B cell (primary cell): Measurements from ENCODE around the gene PARP16. TPM values are rescaled to one million over a fixed set of nuclear protein-coding genes. Genes with fewer than 3 reads are reported as not detected.

ENCODE experiments used
- ATAC-seq: fragments of 200-7000 bp; cut with Tn5 transposase; one replicate; pipeline ENCODE4 v1.10.0; 2021; ENCODE audit warnings: low read depth, mild to moderate bottlenecking, moderate number of reproducible peaks, moderate library complexity
- CTCF ChIA-PET: fragments of 350-600 bp; sonication (Branson Sonifier 250); formaldehyde crosslinking; loops from one replicate; lab custom pipeline; 2021; ENCODE audit warnings: antibody characterized with exemption, inconsistent platforms; lab: Charles Lee
- POLR2A ChIA-PET: fragments of 350-600 bp; sonication (Branson Sonifier 250); formaldehyde crosslinking; loops from one replicate; lab custom pipeline; 2021; ENCODE audit warnings: antibody characterized with exemption; lab: Charles Lee
- DNase-seq: peaks from one replicate; pipeline ENCODE4 v3.0.0; 2013
- H2AFZ ChIP-seq: 2 replicates; pipeline ENCODE4 v1.6.1; 2012; ENCODE audit warnings: mild to moderate bottlenecking, low read depth, low read length; ENCODE audit not compliant: insufficient read depth, poor library complexity, severe bottlenecking
- H3K27ac ChIP-seq, 2 donors: 1 replicate in 1 of 2; 2 replicates in 1 of 2; pipeline ENCODE4 v1.5.1; 2012 to 2013; ENCODE audit warnings: low read length in 2 of 2, mild to moderate bottlenecking in 2 of 2, moderate library complexity in 1 of 2
- H3K27me3 ChIP-seq, 4 experiments: fragments of 200-600 bp in 1 of 4; sonication (generic) in 1 of 4; replicated peaks in 1 of 4; 1 replicate in 2 of 4; 2 replicates in 2 of 4; pipeline versions ENCODE4 v1.6.1 to v1.7.0; 2013 to 2016; ENCODE audit warnings: low read length in 3 of 4, mild to moderate bottlenecking in 2 of 4, mixed read lengths in 1 of 4, moderate library complexity in 1 of 4; ENCODE audit not compliant: insufficient read depth in 4 of 4, control insufficient read depth in 3 of 4; ENCODE audit errors: control extremely low read depth in 1 of 4
- H3K36me3 ChIP-seq, 2 experiments: replicated peaks in 1 of 2; 1 replicate in 1 of 2; 2 replicates in 1 of 2; pipeline versions ENCODE4 v1.6.1 to v1.7.1; 2013; ENCODE audit warnings: low read length in 1 of 2; ENCODE audit not compliant: insufficient read depth in 2 of 2, control insufficient read depth in 1 of 2; ENCODE audit errors: control extremely low read depth in 1 of 2, extremely low read depth in 1 of 2
- H3K4me1 ChIP-seq, 2 donors: fragments of 200-600 bp in 1 of 2; sonication (generic) in 1 of 2; 1 replicate in 1 of 2; 2 replicates in 1 of 2; pipeline versions ENCODE4 v1.5.1 to v1.6.1; 2013 to 2017; ENCODE audit warnings: low read length in 2 of 2; ENCODE audit not compliant: control insufficient read depth in 2 of 2, insufficient read depth in 2 of 2
- H3K4me2 ChIP-seq: replicated peaks from 2 replicates; pipeline ENCODE3; 2012; ENCODE audit warnings: mild to moderate bottlenecking, low read depth, low read length; ENCODE audit not compliant: poor library complexity, severe bottlenecking
- H3K4me3 ChIP-seq, 5 experiments: fragments of 200-600 bp in 1 of 5; sonication (generic) in 1 of 5; 1 replicate in 3 of 5; 2 replicates in 2 of 5; pipeline versions ENCODE4 v1.5.1 to v1.7.0; 2011 to 2016; ENCODE audit warnings: low read length in 4 of 5, mild to moderate bottlenecking in 4 of 5, low read depth in 2 of 5, control low read depth in 1 of 5, moderate library complexity in 1 of 5; ENCODE audit not compliant: insufficient read depth in 1 of 5; ENCODE audit errors: control extremely low read depth in 1 of 5, extremely low read depth in 1 of 5
- H3K79me2 ChIP-seq: fragments of 200-600 bp; sonication (generic); one replicate; pipeline ENCODE4 v1.6.0; 2016; ENCODE audit warnings: low read length; ENCODE audit not compliant: control insufficient read depth, insufficient read depth
- H3K9ac ChIP-seq: fragments of 200-600 bp; sonication (generic); 2 replicates; pipeline ENCODE4 v1.6.1; 2017; ENCODE audit warnings: mild to moderate bottlenecking, low read length, moderate library complexity
- H3K9me3 ChIP-seq, 3 donors: one replicate each; pipeline versions ENCODE4 v1.6.1 to v1.7.1; 2013; ENCODE audit warnings: low read length in 2 of 3; ENCODE audit not compliant: control insufficient read depth in 2 of 3, insufficient read depth in 1 of 3; ENCODE audit errors: control extremely low read depth in 1 of 3
- H4K20me1 ChIP-seq: 2 replicates; pipeline ENCODE4 v1.6.0; 2012; ENCODE audit warnings: mild to moderate bottlenecking, low read length; ENCODE audit not compliant: insufficient read depth, control insufficient read depth, poor library complexity, severe bottlenecking
- H3K27ac Mint-ChIP-seq: one replicate; pipeline ENCODE4 v1.8.0; 2021; ENCODE audit warnings: mixed read lengths
- H3K27me3 Mint-ChIP-seq: one replicate; pipeline ENCODE4 v1.8.0; 2021; ENCODE audit warnings: mixed read lengths
- H3K4me1 Mint-ChIP-seq: one replicate; pipeline ENCODE4 v1.8.0; 2021; ENCODE audit warnings: mixed read lengths
- H3K4me3 Mint-ChIP-seq: one replicate; pipeline ENCODE4 v1.8.0; 2021; ENCODE audit warnings: mixed read lengths
- H3K9me3 Mint-ChIP-seq: one replicate; pipeline ENCODE4 v1.8.0; 2022; ENCODE audit warnings: mixed read lengths; ENCODE audit not compliant: insufficient read depth
- EZH2 ChIP-seq: IDR thresholded peaks from 2 replicates; pipeline ENCODE4 v1.6.1; 2012; ENCODE audit warnings: borderline replicate concordance, low read depth, mild to moderate bottlenecking, moderate library complexity, low read length; ENCODE audit not compliant: insufficient read depth, poor library complexity, severe bottlenecking
- WGBS: methylation state at CpG from one replicate; pipeline ENCODE4 v1.1.5; 2013; ENCODE audit warnings: missing lambda C conversion rate; ENCODE audit not compliant: insufficient coverage; 5-methylcytosine and 5-hydroxymethylcytosine counted together
- intact Hi-C: fragments of 100-400 bp; cut with micrococcal nuclease; formaldehyde crosslinking; loops from one replicate; pipeline ENCODE4 v1.10.0; 2022
- polyA plus RNA-seq: library from polyadenylated mRNA; depleted of rRNA; stranded (reverse); fragments of >200 nt; gene quantifications from 2 replicates; pipeline ENCODE4 v1.2.3, GENCODE V29; 2012
- total RNA-seq, 2 donors: library from RNA; stranded (reverse); fragments of 120-200 nt in 1 of 2; gene quantifications; 1 replicate in 1 of 2; 2 replicates in 1 of 2; pipeline versions ENCODE4 v1.2.3 to v1.2.4, GENCODE V29; 2013 to 2022
- TF ChIP-seq, protein P1 (sequence below): fragments of 200-600 bp; IDR thresholded peaks from one replicate; pipeline ENCODE4 v1.8.0; 2022; ENCODE audit warnings: antibody characterized with exemption, mild to moderate bottlenecking

PARP16 gene
- total and polyA plus RNA-seq, 2 donors (not counting 1 experiment from before 2014, with no cell fraction given) = 18.2 to 19.1 TPM

DNA sequence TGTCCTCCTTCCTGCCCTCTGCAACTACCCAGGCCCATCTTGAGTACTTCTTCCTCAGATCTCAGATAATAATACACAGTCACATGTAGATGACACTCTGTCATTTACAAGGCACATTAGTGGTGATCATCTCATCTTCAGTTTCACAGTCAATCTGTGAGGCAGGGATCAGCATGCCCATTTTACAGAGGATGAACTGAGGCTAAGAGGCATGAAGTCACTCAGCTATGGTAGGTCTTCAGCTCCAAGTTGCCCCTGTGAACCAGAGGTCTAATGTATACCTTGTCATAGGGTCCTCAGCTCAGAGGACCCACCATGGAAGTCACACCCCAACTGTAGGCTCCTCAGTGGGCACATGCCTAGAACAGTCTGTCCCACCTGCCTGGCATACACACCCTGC is 71.2 kb downstream of the PARP16 start:
- intact Hi-C loops = no loop called here
- no peak overlapping the region for H3K27ac Mint-ChIP-seq
- H3K27ac ChIP-seq = no peak overlapping the region
- H3K9me3 Mint-ChIP-seq = no peaks in the 10 kb centered on the region
- no peaks in the 10 kb centered on the region for H3K4me1 ChIP-seq
- no peak overlapping the region for H3K4me3 ChIP-seq
- H3K9ac ChIP-seq = no peak overlapping the region
- no peak for ATAC-seq
- H4K20me1 ChIP-seq = no peaks in the 10 kb centered on the region
- TF ChIP-seq, protein P1, sequence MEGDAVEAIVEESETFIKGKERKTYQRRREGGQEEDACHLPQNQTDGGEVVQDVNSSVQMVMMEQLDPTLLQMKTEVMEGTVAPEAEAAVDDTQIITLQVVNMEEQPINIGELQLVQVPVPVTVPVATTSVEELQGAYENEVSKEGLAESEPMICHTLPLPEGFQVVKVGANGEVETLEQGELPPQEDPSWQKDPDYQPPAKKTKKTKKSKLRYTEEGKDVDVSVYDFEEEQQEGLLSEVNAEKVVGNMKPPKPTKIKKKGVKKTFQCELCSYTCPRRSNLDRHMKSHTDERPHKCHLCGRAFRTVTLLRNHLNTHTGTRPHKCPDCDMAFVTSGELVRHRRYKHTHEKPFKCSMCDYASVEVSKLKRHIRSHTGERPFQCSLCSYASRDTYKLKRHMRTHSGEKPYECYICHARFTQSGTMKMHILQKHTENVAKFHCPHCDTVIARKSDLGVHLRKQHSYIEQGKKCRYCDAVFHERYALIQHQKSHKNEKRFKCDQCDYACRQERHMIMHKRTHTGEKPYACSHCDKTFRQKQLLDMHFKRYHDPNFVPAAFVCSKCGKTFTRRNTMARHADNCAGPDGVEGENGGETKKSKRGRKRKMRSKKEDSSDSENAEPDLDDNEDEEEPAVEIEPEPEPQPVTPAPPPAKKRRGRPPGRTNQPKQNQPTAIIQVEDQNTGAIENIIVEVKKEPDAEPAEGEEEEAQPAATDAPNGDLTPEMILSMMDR = no peak
- no peak for TF ChIP-seq EZH2
- no peaks in the 10 kb centered on the region for H3K36me3 ChIP-seq
- H3K4me1 Mint-ChIP-seq = no peaks in the 10 kb centered on the region
- CTCF ChIA-PET = no interaction called here
- no peaks in the 10 kb centered on the region for H3K27me3 Mint-ChIP-seq
- H2AFZ ChIP-seq = no peak overlapping the region
- no peaks in the 10 kb centered on the region for H3K9me3 ChIP-seq
- H3K27me3 ChIP-seq = no peaks in the 10 kb centered on the region
- no peaks in the 10 kb centered on the region for H3K79me2 ChIP-seq
- POLR2A ChIA-PET = no interaction called here
- H3K4me2 ChIP-seq = no peak overlapping the region
- no peak for DNase-seq
- H3K4me3 Mint-ChIP-seq = no peak overlapping the region

DNA sequence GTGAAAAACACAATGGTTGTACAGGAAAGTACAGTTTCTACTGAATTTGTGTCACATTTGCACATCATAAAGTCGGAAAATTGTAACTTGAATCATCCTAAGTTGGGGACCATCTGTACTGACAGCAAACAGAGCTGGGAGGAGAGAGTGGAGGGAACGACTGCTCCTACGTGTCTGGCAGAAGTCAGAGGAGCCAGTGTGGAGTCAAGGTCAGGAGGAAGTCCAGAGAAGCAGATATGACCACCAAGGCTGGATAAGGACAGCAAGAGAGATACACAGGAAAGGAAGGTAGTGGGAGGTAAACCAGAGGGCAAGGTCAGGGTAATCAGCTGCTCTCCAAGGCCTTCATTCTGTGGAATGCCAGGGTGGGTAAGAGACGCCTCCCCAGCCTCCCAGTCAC is 72.7 kb downstream of the PARP16 start:
- Histone ChIP-seq H3K79me2 (no peaks in the 10 kb centered on the region), H3K4me1 (no peaks in the 10 kb centered on the region), H3K4me2 (no peak overlapping the region), H3K4me3 (no peak overlapping the region), H4K20me1 (no peaks in the 10 kb centered on the region), H3K9ac (no peak overlapping the region), H3K36me3 (no peaks in the 10 kb centered on the region), H3K27me3 (no peaks in the 10 kb centered on the region), H3K27ac (no peak overlapping the region), H2AFZ (no peak overlapping the region), H3K9me3 (no peaks in the 10 kb centered on the region)
- CTCF ChIA-PET = no interaction called here
- Mint-ChIP-seq H3K27me3 (no peaks in the 10 kb centered on the region), H3K27ac (no peak overlapping the region), H3K4me3 (no peak overlapping the region), H3K9me3 (no peaks in the 10 kb centered on the region), H3K4me1 (no peaks in the 10 kb centered on the region)
- intact Hi-C loops = no loop called here
- ATAC-seq (no peak), DNase-seq (no peak)
- POLR2A ChIA-PET = no interaction called here
- TF ChIP-seq EZH2 = no peak
- TF ChIP-seq, protein P1 = no peak
- WGBS = 97% methylated on average over 3 of the region's 4 CpGs
